Upper lobe of left lung (tissue), 6 donors: ENCODE results near the gene PLEK. TPM values are rescaled to one million over a fixed set of nuclear protein-coding genes. Genes with fewer than 3 reads are reported as not detected.
"Not testable (repeated sequence)": the region's sequence is repeated elsewhere in the genome, so short reads cannot be mapped to it uniquely, and the experiment has no call there.

Source experiments
- ATAC-seq, 2 donors: fragments of 200-7000 bp; cut with Tn5 transposase; one replicate each; pipeline ENCODE4 v1.9.1; 2022; ENCODE audit warnings: mild to moderate bottlenecking in 2 of 2, moderate library complexity in 2 of 2; ENCODE audit not compliant: low FRiP score in 2 of 2
- DNase-seq, 2 donors: peaks; one replicate each; pipeline ENCODE4 v3.0.0-alpha.2; 2019 to 2020
- H3K27ac ChIP-seq, 4 donors: fragments of 200-600 bp; sonication (generic); one replicate each; pipeline ENCODE4 v1.5.1; 2016 to 2019
- H3K27me3 ChIP-seq, 4 donors: fragments of 200-600 bp; sonication (generic); one replicate each; pipeline ENCODE4 v1.5.1; 2017 to 2019
- H3K36me3 ChIP-seq, 4 donors: fragments of 200-600 bp; sonication (generic); one replicate each; pipeline ENCODE4 v1.5.1; 2016 to 2019
- H3K4me1 ChIP-seq, 4 donors: fragments of 200-600 bp; sonication (generic); one replicate each; pipeline ENCODE4 v1.5.1; 2018 to 2019
- H3K4me3 ChIP-seq, 4 donors: fragments of 200-600 bp; sonication (generic); one replicate each; pipeline ENCODE4 v1.5.1; 2017 to 2019; ENCODE audit warnings: mild to moderate bottlenecking in 2 of 4, moderate library complexity in 1 of 4
- H3K9me3 ChIP-seq, 4 donors: fragments of 200-600 bp; sonication (generic); one replicate each; pipeline ENCODE4 v1.5.1; 2018 to 2019
- CTCF ChIP-seq, 6 experiments: fragments of 450-650 bp in 4 of 6; fragments of 200-600 bp in 2 of 6; sonication (generic) in 2 of 6; IDR thresholded peaks; one replicate each; pipeline ENCODE4 v1.5.1; 2016 to 2019; ENCODE audit warnings: antibody characterized with exemption in 6 of 6
- EP300 ChIP-seq, 4 donors: sonication (generic); formaldehyde crosslinking; IDR thresholded peaks; one replicate each; pipeline ENCODE4 v1.5.1; 2017; ENCODE audit warnings: antibody characterized with exemption in 4 of 4, control low read depth in 2 of 4
- POLR2A ChIP-seq, 4 donors: fragments of 450-650 bp; IDR thresholded peaks; one replicate each; pipeline ENCODE4 v1.5.1; 2016 to 2017; ENCODE audit warnings: antibody characterized with exemption in 4 of 4, mild to moderate bottlenecking in 2 of 4
- POLR2AphosphoS5 ChIP-seq, 2 donors: sonication (generic); formaldehyde crosslinking; IDR thresholded peaks; one replicate each; pipeline ENCODE4 v1.5.1; 2017; ENCODE audit warnings: antibody characterized with exemption in 2 of 2
- WGBS, 2 donors: methylation state at CpG; one replicate each; pipeline ENCODE4 v1.1.5; 2017 to 2018; 5-methylcytosine and 5-hydroxymethylcytosine counted together
- total RNA-seq, 6 donors: library from RNA; depleted of rRNA in 4 of 6; stranded (reverse); fragments of >200 nt in 4 of 6; gene quantifications; one replicate each; pipeline versions ENCODE4 v1.1.0 to v1.2.1, GENCODE V29; 2016 to 2021
- donor health status: DM: no; HTN: no; CAD: no; lungs with moderate emphysema.
- donor health status: DM: no; HTN: yes; CAD: no; lungs with severe emphysema.

Gene PLEK
- total RNA-seq, 6 donors from 2014 or later: 12.4 to 45.6 (median 17.0) TPM

- ATAC-seq: no peak
- DNase-seq: no peak
- peaks cover 14 to 28% (median 19%) of the 10 kb centered on the region in 4 donors for H3K4me1 ChIP-seq
- TF ChIP-seq POLR2A (IDR thresholded peaks at IDR 0.05): no peak
- no peak for TF ChIP-seq CTCF (IDR thresholded peaks at IDR 0.05)
- TF ChIP-seq EP300 (IDR thresholded peaks at IDR 0.05): no peak
- TF ChIP-seq POLR2AphosphoS5 (IDR thresholded peaks at IDR 0.05): no peak
- 89 to 90% methylated on average over 2 of the region's 2 CpGs for WGBS, 2 donors
- H3K4me3 ChIP-seq: no peak overlapping the region
- no peaks in the 10 kb centered on the region for H3K9me3 ChIP-seq
- H3K27me3 ChIP-seq: no peaks in the 10 kb centered on the region
- no peak overlapping the region for H3K27ac ChIP-seq
- no peaks in the 10 kb centered on the region for H3K36me3 ChIP-seq
These were observed 76.9 kb downstream of the PLEK start for GRCh38 chr2:68441994-68442322.

- not testable (repeated sequence) for DNase-seq, H3K36me3 ChIP-seq, H3K4me3 ChIP-seq, ATAC-seq, H3K27me3 ChIP-seq, H3K9me3 ChIP-seq, H3K4me1 ChIP-seq, H3K27ac ChIP-seq
- 78 to 94% methylated on average over 2 to 3 of the region's 3 CpGs for WGBS, 2 donors
These were observed 81.3 kb downstream of the PLEK start for GRCh38 chr2:68446425-68446824.

Other genes with a start within 250 kb of the PLEK start
- gene PNO1, start 207.4 kb upstream of the PLEK start, total RNA-seq: 10 to 100 TPM in 4 of 6 donors, 1 to 10 TPM in 2; 7.2 to 28.1 (median 13.6) TPM
- 10 to 100 TPM; 14.7 to 56.6 (median 45.4) TPM for gene PPP3R1, start 112.8 kb upstream of the PLEK start, total RNA-seq
- 10 to 100 TPM in 4 of 6 donors, 1 to 10 TPM in 2; 6.3 to 26.4 (median 10.8) TPM for gene CNRIP1, start 45.3 kb upstream of the PLEK start, total RNA-seq
- gene FBXO48, start 102.0 kb downstream of the PLEK start, total RNA-seq: 1 to 10 TPM in 5 of 6 donors, under 1 TPM in 1; 0.46 to 3.1 (median 1.5) TPM
- gene APLF, start 102.3 kb downstream of the PLEK start, total RNA-seq: 1 to 10 TPM; 3.7 to 5.5 (median 4.7) TPM